AG09319 (cell line): Measurements from ENCODE around the gene SP3.

Experiments used
- DNase-seq: peaks from one replicate; pipeline ENCODE4 v3.0.0-alpha.2; 2010; ENCODE audit warnings: low read depth; ENCODE audit errors: extremely low read depth
- CTCF ChIP-seq: IDR thresholded peaks from 2 replicates; pipeline ENCODE4 v1.5.1; 2011; ENCODE audit warnings: low read depth, mild to moderate bottlenecking, inconsistent platforms, low read length, moderate library complexity

The SP3 gene

GRCh38 chr2:173868406-173868805 lies 96.8 kb downstream of the SP3 start:
- TF ChIP-seq CTCF = no peak
- DNase-seq = no peak

GRCh38 chr2:173866874-173867618 lies 98.1 kb downstream of the SP3 start:
- no peak; the same call in none of the 2 replicates for TF ChIP-seq CTCF
- DNase-seq = no peak

- TF ChIP-seq CTCF = no peak
- DNase-seq = no peak
Measured at GRCh38 chr2:173865971-173866873, 99.0 kb downstream of the SP3 start.

GRCh38 chr2:173862612-173863217 lies 102.5 kb downstream of the SP3 start:
- TF ChIP-seq CTCF = no peak
- DNase-seq = no peak

GRCh38 chr2:173860566-173860965 lies 104.6 kb downstream of the SP3 start:
- TF ChIP-seq CTCF = no peak

GRCh38 chr2:173860082-173860481 lies 105.1 kb downstream of the SP3 start:
- no peak for TF ChIP-seq CTCF
- no peak for DNase-seq

More at GRCh38 chr2:173860566-173860965, 104.6 kb downstream of the SP3 start:
- no peak for DNase-seq
